CD1c-positive myeloid dendritic cell (primary cell): ENCODE measurements around the gene GRID1.
"Not testable (repeated sequence)": the region's sequence is repeated elsewhere in the genome, so short reads cannot be mapped to it uniquely, and the experiment has no call there.

Experiments
- DNase-seq: peaks from one replicate; pipeline ENCODE4 v3.0.0-alpha.2; 2016; ENCODE audit errors: extremely low spot score

Gene GRID1

DNA sequence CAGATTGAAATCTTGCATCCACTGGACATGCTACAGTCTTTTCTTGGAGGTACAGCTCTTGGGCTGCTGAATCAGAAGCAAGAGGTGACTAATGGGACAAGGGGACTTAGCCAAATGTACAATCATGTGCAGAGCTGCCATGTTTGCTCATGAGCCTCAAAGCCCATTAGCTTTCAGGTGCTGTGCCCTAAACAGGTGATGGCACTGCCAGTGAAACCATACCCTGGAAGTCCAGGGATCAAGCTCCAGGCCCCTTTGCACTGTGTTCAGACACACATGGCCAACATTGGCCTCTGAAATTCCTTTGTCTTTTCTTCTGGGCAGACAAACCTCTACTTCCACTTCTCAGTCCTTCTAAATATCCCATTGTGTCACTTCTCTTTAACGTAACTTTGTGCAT is 328.2 kb downstream of the GRID1 start:
- DNase-seq: no peak

DNA sequence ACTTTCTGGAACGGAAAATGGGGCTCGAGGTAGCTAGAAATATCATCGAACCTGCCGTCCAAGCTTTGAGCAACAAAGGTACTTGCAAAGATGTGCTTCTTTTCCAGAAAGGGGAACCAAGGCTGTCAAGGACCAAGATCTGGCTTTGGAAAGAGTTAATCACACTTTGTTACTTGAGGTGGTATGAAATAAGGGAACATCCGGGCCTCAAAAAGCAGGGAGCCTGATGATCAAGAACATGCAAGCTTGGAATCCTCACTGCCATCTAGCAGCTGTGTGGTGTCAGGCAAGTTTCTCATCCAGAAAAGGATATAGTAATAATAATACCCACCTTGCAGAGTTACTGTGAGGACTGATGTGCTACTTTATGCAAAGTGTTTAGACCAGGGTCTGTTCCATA is 329.5 kb downstream of the GRID1 start:
- no peak for DNase-seq

DNA sequence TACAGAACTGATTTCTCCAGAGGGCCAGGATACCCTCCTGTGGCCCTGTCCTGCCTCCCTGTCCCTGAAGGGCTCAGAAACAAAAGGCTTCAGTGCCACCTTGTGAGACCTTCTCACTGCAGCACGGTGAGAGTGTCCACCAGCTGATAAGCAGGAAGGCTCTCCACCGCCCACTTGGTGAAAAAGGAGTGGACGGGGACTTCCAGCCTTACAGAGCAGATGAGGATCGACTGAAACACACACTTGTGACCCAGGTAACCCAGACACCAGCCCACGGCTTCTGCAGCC is 330.1 kb downstream of the GRID1 start:
- DNase-seq: no peak

GRCh38 chr10:86035791-86036543 is 330.6 kb downstream of the GRID1 start:
- no peak for DNase-seq

GRCh38 chr10:86034710-86035109 is 331.9 kb downstream of the GRID1 start:
- no peak for DNase-seq

DNA sequence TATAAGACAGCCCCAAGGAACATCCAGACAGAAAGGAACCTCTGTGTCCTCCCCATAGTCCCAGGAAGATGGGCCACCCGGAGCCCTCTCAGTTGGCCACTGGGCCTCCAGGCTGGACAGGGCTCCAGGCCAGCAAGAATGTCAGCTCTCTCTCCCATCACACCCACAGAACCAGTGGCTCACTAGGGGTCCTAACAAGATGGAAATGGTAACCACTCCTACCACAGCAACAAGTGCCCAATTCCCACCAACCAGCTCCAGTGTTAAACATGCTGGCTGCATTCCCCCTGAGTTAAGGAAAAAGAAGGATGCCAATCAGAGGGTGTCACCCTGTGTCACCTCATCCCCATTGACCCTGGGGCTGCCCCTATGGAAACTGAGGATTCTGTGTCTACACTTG is 333.0 kb downstream of the GRID1 start:
- no peak for DNase-seq

DNA sequence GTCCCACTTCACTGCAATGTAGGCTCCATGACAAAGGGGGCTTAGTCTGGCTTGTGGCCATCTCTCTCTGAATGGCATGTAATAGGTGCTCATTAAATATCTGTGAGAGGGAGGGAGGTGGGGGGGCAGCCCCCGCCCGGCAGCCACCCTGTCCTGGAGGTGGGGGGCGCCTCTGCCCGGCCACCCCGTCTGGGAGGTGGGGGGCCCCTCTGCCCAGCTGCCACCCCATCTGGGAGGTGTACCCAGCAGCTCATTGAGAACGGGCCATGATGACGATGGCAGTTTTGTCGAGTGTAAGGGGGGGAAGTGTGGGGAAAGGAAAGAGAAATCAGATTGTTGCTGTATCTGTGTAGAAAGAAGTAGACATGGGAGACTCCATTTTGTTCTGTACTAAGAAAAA is 334.5 kb downstream of the GRID1 start:
- not testable (repeated sequence) for DNase-seq

DNA sequence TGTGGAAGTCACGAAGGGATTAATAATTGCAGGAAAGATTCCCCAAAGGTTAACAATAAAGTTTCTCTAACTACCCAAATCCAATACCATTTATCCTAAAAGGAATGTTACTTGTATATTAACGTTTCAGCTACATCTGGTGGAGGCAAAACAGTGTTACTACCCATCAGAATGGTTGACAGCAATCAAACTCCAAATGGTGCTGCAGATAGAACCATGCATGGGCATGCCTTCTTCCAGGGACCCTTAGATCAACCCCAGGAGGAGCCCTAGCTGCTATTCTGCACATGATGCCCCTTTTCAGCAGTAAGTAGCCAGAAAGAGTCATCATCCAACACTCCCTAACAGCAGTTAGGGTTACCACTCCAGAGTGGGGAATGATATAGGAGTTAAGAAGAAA is 336.3 kb downstream of the GRID1 start:
- no peak for DNase-seq

DNA sequence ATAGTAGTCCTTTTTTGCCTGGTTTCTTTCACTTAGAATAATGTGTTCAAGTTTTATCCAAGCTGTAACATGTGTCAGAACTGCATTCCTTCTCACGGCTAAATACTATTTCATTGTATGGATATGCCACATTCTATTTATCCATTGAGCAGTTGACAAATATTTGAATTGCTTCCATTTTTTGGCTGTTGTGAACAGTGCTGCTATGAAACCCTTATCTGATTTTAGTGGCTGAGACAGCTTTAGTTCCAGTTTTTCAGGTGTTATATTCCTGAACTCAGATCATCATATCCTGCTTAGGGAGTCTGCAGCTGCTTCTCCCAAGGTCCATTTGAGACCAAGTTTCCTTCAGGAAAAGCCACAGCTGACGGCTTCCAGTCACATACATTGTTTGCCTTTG is 339.2 kb downstream of the GRID1 start:
- DNase-seq: no peak

- DNase-seq: no peak
Observed at GRCh38 chr10:86025509-86025908, 341.1 kb downstream of the GRID1 start.

DNA sequence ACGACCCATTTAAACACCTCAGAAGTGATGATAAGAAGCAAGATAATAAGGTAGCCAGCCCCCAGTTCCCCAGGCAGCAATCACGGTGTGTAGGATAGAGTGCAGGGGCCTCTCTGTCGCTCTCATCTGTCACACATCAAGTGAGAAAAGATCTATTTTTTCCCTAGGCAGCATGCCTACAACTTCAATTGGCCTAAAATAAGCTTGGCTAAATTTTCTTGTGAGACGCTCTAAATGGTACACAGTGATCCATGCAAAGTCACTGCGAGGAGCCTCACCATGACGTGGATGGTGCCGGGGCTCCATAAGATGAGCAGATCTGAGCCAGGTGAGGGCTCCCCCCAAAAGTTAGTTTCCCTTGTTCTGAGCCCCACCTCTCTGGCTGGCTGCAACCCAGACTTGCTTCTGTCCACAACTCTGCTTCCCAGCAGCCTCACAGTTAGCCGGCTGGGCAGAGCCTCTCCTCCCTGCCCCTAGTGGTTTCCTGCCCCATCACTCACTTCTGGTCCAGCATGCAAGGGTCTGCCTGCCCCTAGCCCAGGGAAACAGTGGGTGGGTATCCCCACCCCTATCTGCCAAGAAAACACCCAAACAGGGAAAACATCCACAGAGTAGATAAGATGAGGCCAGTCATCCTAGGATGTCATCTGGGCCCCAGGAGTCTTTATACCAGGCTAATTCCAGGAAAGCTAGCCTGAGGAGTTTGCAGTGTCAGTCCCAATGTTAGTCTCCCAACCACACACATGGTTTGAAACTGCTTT is 342.1 kb downstream of the GRID1 start:
- no peak for DNase-seq

DNA sequence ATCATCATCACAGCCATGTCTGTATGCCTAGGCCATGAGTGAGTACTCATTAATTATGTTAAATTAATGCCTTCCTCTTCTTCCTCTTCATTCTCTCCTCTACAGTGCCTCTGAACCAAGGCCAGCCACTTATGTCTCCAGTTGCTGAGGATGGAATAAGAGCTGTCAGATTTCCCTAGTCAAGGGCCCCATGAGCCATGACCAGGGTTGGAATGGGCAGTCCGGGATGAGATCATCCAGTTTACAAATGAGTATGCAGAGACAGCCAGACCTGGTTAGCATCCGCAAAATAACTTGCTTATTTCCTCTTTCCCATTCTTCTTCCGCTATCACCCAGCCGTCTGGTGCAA is 342.7 kb downstream of the GRID1 start:
- DNase-seq: no peak

- no peak for DNase-seq
Observed at GRCh38 chr10:86023336-86023735, 343.3 kb downstream of the GRID1 start.

- DNase-seq: no peak
Observed at GRCh38 chr10:86022906-86023305, 343.7 kb downstream of the GRID1 start.

- DNase-seq: no peak
Observed at GRCh38 chr10:86020134-86020533, 346.5 kb downstream of the GRID1 start.

- no peak for DNase-seq
Observed at GRCh38 chr10:86019141-86019540, 347.5 kb downstream of the GRID1 start.

DNA sequence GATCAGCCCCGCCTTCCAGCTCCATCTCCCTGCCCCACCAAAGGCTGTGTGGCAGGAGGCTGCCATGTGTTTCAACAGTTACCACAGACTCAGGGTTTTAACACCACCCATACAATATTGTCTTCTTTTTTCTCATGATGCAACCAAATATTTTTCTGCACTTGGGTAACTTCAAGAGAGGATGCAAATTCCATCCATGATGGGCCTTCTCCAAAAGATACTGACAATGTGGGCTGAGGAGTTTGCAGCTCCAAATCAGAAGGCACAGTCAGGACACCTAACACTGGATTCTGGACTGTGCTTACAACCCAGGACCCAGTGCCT is 347.9 kb downstream of the GRID1 start:
- DNase-seq: no peak

GRCh38 chr10:86017841-86018734 is 348.5 kb downstream of the GRID1 start:
- DNase-seq: no peak

DNA sequence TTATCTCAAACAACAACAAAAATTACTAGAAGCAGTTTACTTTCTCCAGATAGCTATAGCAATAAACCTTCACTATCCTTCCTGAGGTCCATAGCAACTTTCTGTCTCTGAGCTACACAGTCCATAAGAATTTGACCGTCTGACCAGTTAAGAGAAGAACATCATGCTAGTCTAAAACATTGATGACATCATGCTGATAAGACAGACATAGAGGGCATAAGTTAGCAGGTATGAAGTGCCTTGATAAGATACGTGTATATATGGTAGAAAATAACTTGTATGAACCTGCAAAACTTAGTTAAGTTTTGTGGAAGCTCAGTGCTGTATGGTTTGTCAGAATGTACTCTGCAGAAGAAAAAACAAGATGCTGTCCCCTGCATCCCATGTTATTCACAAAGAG is 353.0 kb downstream of the GRID1 start:
- no peak for DNase-seq

GRCh38 chr10:86007171-86007570 is 359.4 kb downstream of the GRID1 start:
- DNase-seq: no peak

- no peak for DNase-seq
Observed at GRCh38 chr10:86004337-86004736, 362.3 kb downstream of the GRID1 start.

DNA sequence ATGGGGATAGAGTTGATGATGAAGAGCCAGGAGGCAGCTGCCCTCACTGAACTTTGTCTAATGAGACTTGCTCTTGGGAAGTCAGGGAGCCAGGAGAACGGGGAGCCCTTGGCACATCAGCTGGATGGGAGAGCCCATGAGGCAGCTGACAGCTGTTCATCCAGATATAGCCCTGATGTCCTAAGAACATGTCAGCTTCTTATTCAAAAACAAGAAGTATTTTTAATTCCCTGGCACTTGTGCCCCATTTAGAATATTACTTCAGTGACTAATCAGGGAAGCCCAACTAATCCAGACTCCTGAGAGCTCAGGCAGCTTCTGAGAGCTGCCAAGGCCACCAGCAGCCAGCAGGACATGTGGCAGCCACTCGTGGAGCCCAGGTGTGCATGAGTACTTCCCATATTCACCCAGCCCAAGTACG is 363.4 kb downstream of the GRID1 start:
- DNase-seq: no peak

DNA sequence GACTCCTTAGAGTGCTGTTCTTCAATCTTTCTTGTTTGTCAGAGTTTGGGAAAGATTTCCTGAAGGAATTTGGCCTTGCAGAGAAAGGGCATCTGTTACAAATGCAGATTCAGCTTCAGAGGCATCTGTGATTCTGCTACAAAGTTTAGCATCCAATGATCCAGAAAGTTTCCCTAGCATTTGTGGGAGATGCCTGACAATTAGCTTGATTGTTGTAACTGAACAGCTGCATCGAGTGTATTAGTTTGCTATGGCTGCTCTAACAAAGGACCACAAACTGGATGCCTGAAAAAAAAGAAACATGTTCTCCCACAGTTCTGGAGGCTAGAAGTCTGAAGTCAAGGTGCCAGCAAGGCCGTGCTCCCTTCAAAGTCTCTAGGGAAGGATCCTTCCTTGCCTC is 365.1 kb downstream of the GRID1 start:
- no peak for DNase-seq
